Measurements from ENCODE around the gene ZBTB46.

Gene ZBTB46

GRCh38 chr20:63863798-63864544 lies 32.9 kb upstream of the ZBTB46 start:
- H3K4me1 ChIP-seq (ENCODE audit: control insufficient read depth, insufficient read depth, low read length): peaks cover 2% of the 10 kb centered on the region
- H3K36me3 ChIP-seq (ENCODE audit: control insufficient read depth, insufficient read depth, low read length): peaks cover 6% of the 10 kb centered on the region
- H3K4me3 ChIP-seq (ENCODE audit: low read length): peak overlapping the region; percentile 95
- H3K9ac ChIP-seq (ENCODE audit: low read length): peak overlapping the region; percentile 45
- no peaks in the 10 kb centered on the region for H3K27me3 ChIP-seq (ENCODE audit: control insufficient read depth, insufficient read depth, low read length)
- peak overlapping the region; percentile 77 for H3K27ac ChIP-seq (ENCODE audit: low read depth, low read length)

- peak overlapping the region; percentile 47 for H3K27ac ChIP-seq (ENCODE audit: low read depth, low read length)
- peaks cover 5% of the 10 kb centered on the region for H3K36me3 ChIP-seq (ENCODE audit: control insufficient read depth, insufficient read depth, low read length)
- H3K27me3 ChIP-seq (ENCODE audit: control insufficient read depth, insufficient read depth, low read length): no peaks in the 10 kb centered on the region
- H3K9ac ChIP-seq (ENCODE audit: low read length): peak overlapping the region; percentile 45
- peak overlapping the region; percentile 95 for H3K4me3 ChIP-seq (ENCODE audit: low read length)
- peaks cover 4% of the 10 kb centered on the region for H3K4me1 ChIP-seq (ENCODE audit: control insufficient read depth, insufficient read depth, low read length)
These were observed 32.1 kb upstream of the ZBTB46 start for GRCh38 chr20:63863021-63863797.

- no peak overlapping the region for H3K9ac ChIP-seq (ENCODE audit: low read length)
- peaks cover 5% of the 10 kb centered on the region for H3K36me3 ChIP-seq (ENCODE audit: control insufficient read depth, insufficient read depth, low read length)
- H3K4me3 ChIP-seq (ENCODE audit: low read length): no peak overlapping the region
- H3K27me3 ChIP-seq (ENCODE audit: control insufficient read depth, insufficient read depth, low read length): no peaks in the 10 kb centered on the region
- H3K4me1 ChIP-seq (ENCODE audit: control insufficient read depth, insufficient read depth, low read length): peaks cover 4% of the 10 kb centered on the region
- no peak overlapping the region for H3K27ac ChIP-seq (ENCODE audit: low read depth, low read length)
These were observed 31.2 kb upstream of the ZBTB46 start for GRCh38 chr20:63861981-63862901.

- Histone ChIP-seq H3K36me3 (ENCODE audit: control insufficient read depth, insufficient read depth, low read length) (peaks cover 5% of the 10 kb centered on the region), H3K27ac (ENCODE audit: low read depth, low read length) (no peak within 1 kb of the TSS), H3K4me3 (ENCODE audit: low read length) (no peak within 1 kb of the TSS), H3K27me3 (ENCODE audit: control insufficient read depth, insufficient read depth, low read length) (no peaks in the 10 kb centered on the region), H3K4me1 (ENCODE audit: control insufficient read depth, insufficient read depth, low read length) (peaks cover 4% of the 10 kb centered on the region), H3K9ac (ENCODE audit: low read length) (no peak within 1 kb of the TSS)
These were observed 30.4 kb upstream of the ZBTB46 start, which contains the start of gene ABHD16B for GRCh38 chr20:63861365-63861934. TSS of gene ABHD16B (plus strand) at chr20:63861498. CDS start at chr20:63861541, 43 bp downstream.

- no peak overlapping the region for H3K27ac ChIP-seq (ENCODE audit: low read depth, low read length)
- no peak overlapping the region for H3K4me3 ChIP-seq (ENCODE audit: low read length)
- H3K36me3 ChIP-seq (ENCODE audit: control insufficient read depth, insufficient read depth, low read length): peaks cover 5% of the 10 kb centered on the region
- peaks cover 2% of the 10 kb centered on the region for H3K4me1 ChIP-seq (ENCODE audit: control insufficient read depth, insufficient read depth, low read length)
- peaks cover 8% of the 10 kb centered on the region for H3K27me3 ChIP-seq (ENCODE audit: control insufficient read depth, insufficient read depth, low read length)
- no peak overlapping the region for H3K9ac ChIP-seq (ENCODE audit: low read length)
These were observed 29.4 kb upstream of the ZBTB46 start for GRCh38 chr20:63860325-63861051.

GRCh38 chr20:63859166-63859699 lies 28.2 kb upstream of the ZBTB46 start:
- peaks cover 4% of the 10 kb centered on the region for H3K4me1 ChIP-seq (ENCODE audit: control insufficient read depth, insufficient read depth, low read length)
- no peak overlapping the region for H3K4me3 ChIP-seq (ENCODE audit: low read length)
- H3K36me3 ChIP-seq (ENCODE audit: control insufficient read depth, insufficient read depth, low read length): peaks cover 5% of the 10 kb centered on the region
- peaks cover 15% of the 10 kb centered on the region for H3K27me3 ChIP-seq (ENCODE audit: control insufficient read depth, insufficient read depth, low read length)
- no peak overlapping the region for H3K27ac ChIP-seq (ENCODE audit: low read depth, low read length)
- H3K9ac ChIP-seq (ENCODE audit: low read length): no peak overlapping the region

GRCh38 chr20:63858393-63859165 lies 27.5 kb upstream of the ZBTB46 start:
- peak overlapping the region; percentile 32 for H3K9ac ChIP-seq (ENCODE audit: low read length)
- H3K36me3 ChIP-seq (ENCODE audit: control insufficient read depth, insufficient read depth, low read length): peaks cover 5% of the 10 kb centered on the region
- H3K27ac ChIP-seq (ENCODE audit: low read depth, low read length): no peak overlapping the region
- peaks cover 4% of the 10 kb centered on the region for H3K4me1 ChIP-seq (ENCODE audit: control insufficient read depth, insufficient read depth, low read length)
- H3K27me3 ChIP-seq (ENCODE audit: control insufficient read depth, insufficient read depth, low read length): peaks cover 17% of the 10 kb centered on the region
- no peak overlapping the region for H3K4me3 ChIP-seq (ENCODE audit: low read length)

GRCh38 chr20:63857764-63858392 lies 26.8 kb upstream of the ZBTB46 start:
- H3K4me3 ChIP-seq (ENCODE audit: low read length): no peak overlapping the region
- no peak overlapping the region for H3K27ac ChIP-seq (ENCODE audit: low read depth, low read length)
- peaks cover 5% of the 10 kb centered on the region for H3K36me3 ChIP-seq (ENCODE audit: control insufficient read depth, insufficient read depth, low read length)
- H3K4me1 ChIP-seq (ENCODE audit: control insufficient read depth, insufficient read depth, low read length): peaks cover 4% of the 10 kb centered on the region
- no peak overlapping the region for H3K9ac ChIP-seq (ENCODE audit: low read length)
- peaks cover 17% of the 10 kb centered on the region for H3K27me3 ChIP-seq (ENCODE audit: control insufficient read depth, insufficient read depth, low read length)

GRCh38 chr20:63856098-63856511 lies 25.0 kb upstream of the ZBTB46 start:
- Histone ChIP-seq H3K36me3 (ENCODE audit: control insufficient read depth, insufficient read depth, low read length) (no peaks in the 10 kb centered on the region), H3K27ac (ENCODE audit: low read depth, low read length) (no peak overlapping the region), H3K27me3 (ENCODE audit: control insufficient read depth, insufficient read depth, low read length) (peaks cover 17% of the 10 kb centered on the region), H3K9ac (ENCODE audit: low read length) (no peak overlapping the region), H3K4me1 (ENCODE audit: control insufficient read depth, insufficient read depth, low read length) (peaks cover 4% of the 10 kb centered on the region), H3K4me3 (ENCODE audit: low read length) (no peak overlapping the region)

GRCh38 chr20:63855363-63856097 lies 24.5 kb upstream of the ZBTB46 start:
- no peak overlapping the region for H3K9ac ChIP-seq (ENCODE audit: low read length)
- no peak overlapping the region for H3K4me3 ChIP-seq (ENCODE audit: low read length)
- peaks cover 17% of the 10 kb centered on the region for H3K27me3 ChIP-seq (ENCODE audit: control insufficient read depth, insufficient read depth, low read length)
- no peak overlapping the region for H3K27ac ChIP-seq (ENCODE audit: low read depth, low read length)
- H3K36me3 ChIP-seq (ENCODE audit: control insufficient read depth, insufficient read depth, low read length): no peaks in the 10 kb centered on the region
- H3K4me1 ChIP-seq (ENCODE audit: control insufficient read depth, insufficient read depth, low read length): peaks cover 4% of the 10 kb centered on the region
